ENCODE results near the gene KRT37.

Gene KRT37

DNA sequence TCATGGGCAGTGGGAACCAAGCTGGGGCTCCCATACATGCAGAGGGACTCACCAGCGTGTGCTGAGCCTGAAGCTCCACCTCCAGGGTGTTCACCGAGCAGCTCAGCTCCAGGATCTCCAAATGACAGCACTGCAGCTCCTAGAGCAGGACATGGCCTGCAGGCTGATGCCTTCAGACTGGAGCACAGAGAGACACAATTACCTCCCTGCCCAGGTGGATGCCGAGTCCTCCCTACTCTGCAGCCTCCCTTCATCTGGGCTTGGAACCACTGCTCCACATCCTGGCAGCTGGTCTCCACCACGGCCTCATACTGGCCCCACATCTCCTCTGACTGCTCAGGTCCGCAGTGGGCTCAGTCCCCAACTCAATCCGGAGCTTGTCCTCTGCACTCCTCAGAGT is 24.6 kb upstream of the KRT37 start:
- no peak overlapping the region for H3K27ac ChIP-seq
- TF ChIP-seq, protein P1, sequence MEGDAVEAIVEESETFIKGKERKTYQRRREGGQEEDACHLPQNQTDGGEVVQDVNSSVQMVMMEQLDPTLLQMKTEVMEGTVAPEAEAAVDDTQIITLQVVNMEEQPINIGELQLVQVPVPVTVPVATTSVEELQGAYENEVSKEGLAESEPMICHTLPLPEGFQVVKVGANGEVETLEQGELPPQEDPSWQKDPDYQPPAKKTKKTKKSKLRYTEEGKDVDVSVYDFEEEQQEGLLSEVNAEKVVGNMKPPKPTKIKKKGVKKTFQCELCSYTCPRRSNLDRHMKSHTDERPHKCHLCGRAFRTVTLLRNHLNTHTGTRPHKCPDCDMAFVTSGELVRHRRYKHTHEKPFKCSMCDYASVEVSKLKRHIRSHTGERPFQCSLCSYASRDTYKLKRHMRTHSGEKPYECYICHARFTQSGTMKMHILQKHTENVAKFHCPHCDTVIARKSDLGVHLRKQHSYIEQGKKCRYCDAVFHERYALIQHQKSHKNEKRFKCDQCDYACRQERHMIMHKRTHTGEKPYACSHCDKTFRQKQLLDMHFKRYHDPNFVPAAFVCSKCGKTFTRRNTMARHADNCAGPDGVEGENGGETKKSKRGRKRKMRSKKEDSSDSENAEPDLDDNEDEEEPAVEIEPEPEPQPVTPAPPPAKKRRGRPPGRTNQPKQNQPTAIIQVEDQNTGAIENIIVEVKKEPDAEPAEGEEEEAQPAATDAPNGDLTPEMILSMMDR (conservative IDR thresholded peaks at IDR 0.05) = no peak

DNA sequence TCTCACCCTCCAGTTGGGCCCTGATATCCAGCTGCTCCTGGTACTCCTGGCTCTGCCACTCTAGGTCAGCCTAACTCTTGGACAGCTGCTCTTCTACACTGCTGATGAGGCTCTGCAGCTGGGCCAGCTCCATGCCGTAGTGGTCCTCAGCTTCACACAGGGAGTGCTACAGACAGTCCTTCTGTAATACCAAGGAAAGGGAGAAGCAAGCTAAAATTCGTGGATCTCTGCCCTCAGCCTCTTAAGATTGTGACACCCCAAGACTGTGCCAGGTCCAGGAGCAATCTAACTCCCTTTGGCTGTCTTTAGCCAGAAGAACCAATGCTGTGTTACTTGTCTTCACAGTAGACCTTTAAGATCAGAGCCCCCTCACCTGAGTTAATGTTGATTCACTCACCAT is 24.1 kb upstream of the KRT37 start:
- TF ChIP-seq, protein P1 (conservative IDR thresholded peaks at IDR 0.05) = no peak
- H3K27ac ChIP-seq = no peak overlapping the region

DNA sequence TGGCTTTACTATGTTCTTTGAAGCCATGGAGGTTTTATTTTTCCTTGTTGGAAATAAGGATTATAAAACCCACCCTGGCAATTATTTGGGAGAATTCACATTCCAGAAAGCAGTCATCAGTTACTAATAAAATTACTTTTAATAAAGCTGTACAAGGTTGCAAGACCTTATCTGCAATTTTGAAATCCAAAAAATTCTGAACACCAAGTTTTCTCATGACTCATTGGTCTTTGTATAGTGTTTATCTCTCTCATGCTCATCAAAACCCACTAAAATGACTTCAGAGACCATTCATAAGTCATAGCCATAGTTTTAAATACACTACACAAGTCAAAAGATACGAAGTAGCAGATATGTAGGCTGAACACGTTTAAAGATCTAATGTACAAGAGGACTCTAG is 22.4 kb upstream of the KRT37 start:
- TF ChIP-seq, protein P1 (conservative IDR thresholded peaks at IDR 0.05) = no peak
- no peak overlapping the region for H3K27ac ChIP-seq

DNA sequence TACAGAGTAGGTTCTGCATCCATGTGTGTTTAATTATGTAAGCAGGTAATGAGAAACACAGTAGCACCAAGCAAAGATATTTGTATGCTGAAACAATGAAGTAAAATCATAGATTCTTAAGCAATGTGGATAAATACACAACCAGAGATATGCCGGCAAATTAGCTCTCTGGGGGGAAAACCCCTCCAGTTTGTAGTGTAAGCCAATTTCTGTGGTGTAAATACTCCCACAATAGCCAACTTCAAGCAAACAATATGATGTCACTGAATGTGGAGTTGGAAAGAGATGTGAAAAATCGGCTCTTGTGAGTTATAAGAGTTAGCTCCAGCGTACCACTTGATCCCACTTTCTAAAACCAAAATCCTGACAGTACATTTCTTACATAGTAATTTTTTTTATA is 20.3 kb upstream of the KRT37 start:
- H3K27ac ChIP-seq = no peak overlapping the region
- TF ChIP-seq, protein P1 (conservative IDR thresholded peaks at IDR 0.05) = no peak

DNA sequence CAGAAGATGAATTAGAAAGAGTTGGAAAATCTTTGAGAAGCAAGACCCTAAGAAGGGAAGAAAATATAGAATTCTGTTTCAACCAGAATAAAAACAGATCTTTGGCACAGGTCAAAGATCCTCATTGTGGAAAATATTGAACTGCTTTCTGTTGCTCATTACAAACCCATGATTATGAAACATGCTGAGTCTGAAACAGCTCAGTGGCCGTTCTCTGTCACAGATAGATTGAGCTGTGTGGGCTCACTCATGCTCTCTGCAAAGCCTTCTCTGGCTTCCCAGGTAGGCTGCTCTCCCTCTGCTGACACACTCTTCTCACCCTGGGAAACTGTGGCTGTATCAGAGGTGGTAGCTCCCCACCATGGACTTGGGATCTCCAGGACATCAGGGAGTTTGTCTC is 19.8 kb upstream of the KRT37 start:
- TF ChIP-seq, protein P1 (conservative IDR thresholded peaks at IDR 0.05) = no peak
- H3K27ac ChIP-seq = no peak overlapping the region

DNA sequence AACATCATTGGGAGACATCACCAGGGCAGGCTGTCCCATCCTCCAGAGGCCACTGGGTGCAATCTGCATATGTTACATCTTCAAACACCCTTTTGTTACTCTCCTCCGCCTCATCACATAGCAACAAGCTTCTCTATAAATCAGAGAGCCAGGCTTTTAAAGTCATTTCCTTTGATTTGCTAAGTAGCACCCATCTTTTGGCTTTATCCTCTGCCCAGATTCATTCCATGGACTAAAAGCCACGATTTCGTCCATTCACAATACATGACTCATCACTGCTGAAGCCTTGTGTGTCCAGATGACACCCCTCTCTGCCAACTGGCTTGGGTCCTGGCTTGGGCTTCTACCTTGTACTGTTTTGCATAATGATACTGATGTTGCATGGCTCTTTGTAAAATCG is 18.4 kb upstream of the KRT37 start:
- TF ChIP-seq, protein P1 (conservative IDR thresholded peaks at IDR 0.05) = no peak

DNA sequence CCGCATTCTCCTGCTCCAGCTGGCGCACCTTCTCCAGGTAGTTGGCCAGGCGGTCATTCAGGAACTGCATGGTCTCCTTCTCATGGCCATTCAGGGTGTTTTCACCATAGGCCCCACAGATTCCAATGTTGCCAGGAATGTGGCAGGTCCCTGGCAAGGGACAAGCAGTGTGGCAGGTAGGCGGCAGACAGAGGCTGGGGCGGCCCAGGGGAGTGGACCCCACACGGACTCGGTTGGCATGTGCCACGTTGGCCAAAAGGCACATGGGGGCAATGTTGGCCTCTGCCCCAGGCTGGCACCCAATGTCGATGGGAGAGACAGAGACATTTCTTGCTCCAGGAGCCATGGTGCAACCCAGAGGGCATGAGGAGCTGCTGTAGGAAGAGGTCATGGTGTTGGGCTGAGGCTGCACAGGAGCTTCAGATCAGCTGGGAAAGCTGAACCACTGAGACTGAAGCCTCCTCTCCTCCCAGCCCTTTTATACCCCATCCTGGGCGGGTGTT is 16.2 kb upstream of the KRT37 start, which contains the start of gene KRT38:
Gene KRT38, minus strand, starts transcription at position 453 of the 503 bp plus-strand sequence. Its CDS starts 62 bp downstream, at position 391.
- TF ChIP-seq, protein P1 (conservative IDR thresholded peaks at IDR 0.05) = no peak

More for the DNA sequence above, 18.4 kb upstream of the KRT37 start:
- no peak overlapping the region for H3K27ac ChIP-seq

More for the DNA sequence above, 16.2 kb upstream of the KRT37 start, which contains the start of gene KRT38:
- no peak within 1 kb of the TSS for H3K27ac ChIP-seq

Measured in VCaP (cell line).